ENCODE results near the gene SLC36A3.
"Not testable (repeated sequence)": the region's sequence is repeated elsewhere in the genome, so short reads cannot be mapped to it uniquely, and the experiment has no call there.

SLC36A3 gene

GRCh38 chr5:151258816-151259215, 44.8 kb downstream of the SLC36A3 start:
- DNase-seq: no peak

GRCh38 chr5:151258201-151258611, 45.4 kb downstream of the SLC36A3 start:
- no peak for DNase-seq

- no peak for DNase-seq
Measured at GRCh38 chr5:151257731-151258181, 45.8 kb downstream of the SLC36A3 start.

DNA sequence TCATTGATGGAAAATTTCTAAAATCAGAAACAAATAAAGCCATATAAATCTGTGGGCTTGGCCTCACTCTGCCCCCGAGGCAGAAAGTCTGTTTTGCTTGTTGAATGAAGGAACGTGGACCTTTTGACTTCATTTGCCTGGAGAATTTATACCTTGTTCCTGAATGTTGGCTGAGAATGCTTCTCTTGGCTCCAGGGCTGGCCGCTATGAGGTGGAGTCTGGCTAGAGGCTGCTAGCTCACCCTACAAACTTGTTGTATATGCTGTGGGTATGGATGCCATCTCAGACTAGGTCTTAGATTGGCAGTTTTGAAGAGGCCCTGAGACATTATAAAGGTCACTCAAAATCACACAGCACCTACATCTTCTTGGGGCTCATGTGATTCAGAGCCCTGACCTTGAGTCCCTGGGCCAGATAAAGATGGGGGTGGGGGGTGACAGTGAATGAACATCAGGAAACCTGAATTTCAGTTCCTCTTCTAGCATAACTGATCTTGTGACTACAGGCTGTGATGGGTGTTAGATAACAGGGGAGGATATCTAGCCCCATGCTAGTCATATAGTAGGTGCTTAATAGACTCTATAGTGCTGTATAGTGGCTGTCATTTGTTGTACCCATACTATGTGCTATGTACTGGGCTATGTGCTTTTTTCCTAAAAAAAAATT, 47.8 kb downstream of the SLC36A3 start:
- DNase-seq: no peak

DNA sequence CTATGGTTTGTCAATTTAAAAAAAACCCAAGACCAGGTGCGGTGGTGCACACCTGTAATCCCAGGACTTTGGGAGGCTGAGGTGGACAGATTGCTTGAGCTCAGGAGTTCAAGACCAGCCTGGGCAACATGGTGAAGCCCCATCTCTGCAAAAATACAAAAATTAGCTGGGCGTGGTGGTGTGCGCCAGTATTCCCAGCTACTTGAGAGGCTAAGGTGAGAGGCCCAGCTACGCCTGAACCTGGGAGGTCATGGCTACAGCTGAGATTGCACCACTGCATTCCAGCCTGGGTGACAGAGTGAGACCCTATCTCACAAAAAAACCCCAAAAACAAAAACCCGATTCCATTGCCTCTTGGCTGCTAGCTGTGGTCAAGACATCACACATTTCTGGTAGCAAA, 48.6 kb downstream of the SLC36A3 start:
- not testable (repeated sequence) for DNase-seq

DNA sequence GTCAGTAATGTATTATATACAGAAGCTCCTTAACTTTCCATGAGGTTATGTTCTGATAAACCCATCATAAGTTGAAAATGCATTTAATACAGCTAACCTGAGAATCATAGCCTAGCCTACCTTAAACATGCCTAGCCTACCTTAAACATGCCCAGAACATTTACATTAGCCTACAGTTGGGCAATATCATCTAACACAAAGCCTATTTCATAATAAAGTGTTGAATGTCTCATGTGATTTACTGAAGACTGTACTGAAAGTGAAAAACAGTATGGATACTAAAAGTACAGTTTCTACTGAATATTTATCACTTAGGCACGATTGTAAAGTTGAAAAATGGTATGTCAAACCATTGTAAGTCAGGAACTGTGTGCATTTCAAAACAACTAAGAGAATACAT, 49.0 kb downstream of the SLC36A3 start:
- no peak for DNase-seq

DNA sequence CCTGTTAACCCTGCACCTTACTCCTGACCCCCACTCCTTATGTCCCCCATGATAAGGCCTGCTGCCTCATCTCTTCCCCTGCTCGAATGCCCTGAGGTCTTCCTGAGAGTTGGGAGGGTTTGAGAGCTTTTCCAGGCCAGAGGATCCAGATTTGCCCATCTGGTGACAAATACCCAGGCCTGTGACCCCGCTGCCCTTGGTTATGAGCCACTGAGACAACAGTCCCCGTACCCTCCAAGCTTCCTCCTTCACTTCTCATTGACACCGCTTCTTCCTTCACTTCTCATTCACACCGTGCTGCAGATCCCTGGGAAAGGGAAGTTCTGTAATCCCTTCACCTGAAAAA, 50.0 kb downstream of the SLC36A3 start:
- no peak for DNase-seq

DNA sequence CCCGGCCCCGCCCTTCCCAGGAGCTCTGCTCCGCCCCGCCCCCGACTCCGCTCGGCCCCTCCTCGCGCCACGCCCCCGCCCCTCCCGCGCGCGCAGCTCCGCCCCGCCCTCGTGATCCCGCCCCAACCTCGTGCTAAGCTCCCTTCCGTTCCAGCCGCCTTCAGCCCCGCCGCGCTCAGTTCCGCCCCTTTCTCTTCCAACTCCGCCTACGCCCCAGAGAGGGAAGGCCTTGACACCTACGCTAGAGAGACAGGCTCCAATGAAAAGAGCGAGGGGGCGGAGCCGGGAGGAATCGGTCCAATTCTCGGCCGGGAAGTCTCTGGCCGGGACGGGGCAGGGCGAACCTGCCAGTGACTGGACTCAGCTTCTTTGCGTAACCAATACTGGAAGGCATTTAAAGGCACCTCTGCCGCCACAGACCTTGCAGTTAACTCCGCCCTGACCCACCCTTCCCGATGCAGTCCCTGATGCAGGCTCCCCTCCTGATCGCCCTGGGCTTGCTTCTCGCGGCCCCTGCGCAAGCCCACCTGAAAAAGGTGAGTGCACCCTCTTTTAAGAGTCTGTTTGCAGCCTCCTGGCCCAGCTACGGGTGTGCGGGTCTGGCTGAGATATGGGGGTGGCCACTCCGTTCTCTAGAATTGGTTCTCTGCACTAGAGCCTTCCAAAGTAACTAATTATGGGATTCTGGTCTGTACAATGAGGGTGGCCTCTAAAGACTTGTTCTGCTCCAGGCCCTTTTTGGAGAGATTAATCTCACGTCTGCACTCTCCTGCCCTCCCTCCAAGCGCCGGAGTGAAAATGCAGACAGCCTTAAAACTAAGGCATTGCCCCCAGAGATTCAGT, 50.6 kb downstream of the SLC36A3 start, which contains the start of gene GM2A:
Gene GM2A, plus strand, starts transcription at position 424 of the 843 bp plus-strand sequence. Its CDS starts 32 bp downstream, at position 456.
- peak; percentile 99 for DNase-seq

DNA sequence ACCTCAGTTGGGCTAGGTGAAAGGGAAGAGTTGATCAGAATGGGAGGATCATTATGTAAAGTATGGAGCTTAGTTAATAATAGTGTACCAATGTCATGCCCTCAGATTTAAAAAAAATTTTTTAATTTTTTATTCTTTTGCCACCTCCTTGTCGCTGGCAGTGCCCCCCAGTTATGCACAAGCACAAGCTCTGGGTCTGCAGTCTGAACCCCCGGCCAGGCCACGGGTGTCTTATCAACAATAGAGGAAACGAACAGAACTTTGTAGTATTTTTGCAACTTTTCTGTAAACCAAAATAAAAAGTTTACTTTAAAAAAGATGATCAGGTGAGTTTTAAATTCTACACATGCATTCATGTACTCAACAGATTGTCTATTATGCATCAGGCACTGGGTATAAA, 51.9 kb downstream of the SLC36A3 start:
- DNase-seq: no peak

GRCh38 chr5:151251001-151251551, 52.5 kb downstream of the SLC36A3 start:
- DNase-seq: peak; percentile 67

DNA sequence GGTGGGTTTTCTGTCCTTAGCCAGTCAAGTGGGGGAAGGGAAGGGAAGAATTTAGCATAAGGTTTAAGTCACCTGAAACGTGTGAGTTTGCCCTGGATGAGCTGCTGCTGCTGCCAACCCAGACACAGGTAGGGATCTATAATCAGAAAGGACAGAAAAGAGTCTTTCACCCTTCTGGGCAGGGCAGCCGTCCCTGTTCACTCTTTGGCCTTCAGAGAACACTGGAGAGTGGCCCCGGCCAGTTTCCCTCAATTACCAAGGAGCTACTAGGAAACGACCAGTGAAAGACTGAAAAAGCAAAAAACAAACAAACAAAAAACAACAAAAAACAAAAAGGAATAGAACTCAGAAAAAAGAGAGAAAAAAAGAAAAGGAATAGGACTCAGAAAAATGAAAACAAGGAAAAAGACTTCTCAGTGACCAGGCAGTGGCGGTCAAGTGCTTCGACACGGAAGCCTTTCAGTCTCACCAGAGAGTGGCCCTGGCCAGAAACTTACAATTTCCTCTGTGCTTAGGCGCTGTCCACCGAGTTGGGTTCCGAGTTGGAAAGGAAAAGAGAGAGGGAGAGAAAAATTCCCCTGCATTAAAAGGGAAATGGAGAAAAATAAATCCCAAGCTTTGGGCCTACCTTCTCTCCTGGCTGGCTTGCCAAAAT, 53.1 kb downstream of the SLC36A3 start:
- no peak for DNase-seq

DNA sequence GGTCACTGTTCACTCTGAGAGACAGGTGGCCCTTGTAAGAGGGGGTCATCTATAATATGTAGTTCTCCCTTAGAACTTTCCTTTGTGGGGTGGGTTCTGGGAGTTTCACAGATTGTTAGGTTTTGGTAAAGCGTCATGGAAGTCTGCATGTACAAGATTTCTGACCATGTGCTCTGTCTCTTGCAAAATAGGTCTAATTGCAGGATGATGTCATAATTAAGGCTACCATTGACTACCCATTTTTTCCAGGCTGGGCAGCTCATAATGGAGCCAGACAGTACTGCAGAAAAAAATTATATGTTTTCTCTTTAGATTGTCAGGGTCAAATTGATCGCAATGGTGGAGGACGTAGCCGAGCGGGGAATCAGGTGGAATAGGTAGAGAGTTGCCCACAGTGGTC, 54.3 kb downstream of the SLC36A3 start:
- no peak for DNase-seq

GRCh38 chr5:151248651-151249050, 54.9 kb downstream of the SLC36A3 start:
- DNase-seq: no peak

DNA sequence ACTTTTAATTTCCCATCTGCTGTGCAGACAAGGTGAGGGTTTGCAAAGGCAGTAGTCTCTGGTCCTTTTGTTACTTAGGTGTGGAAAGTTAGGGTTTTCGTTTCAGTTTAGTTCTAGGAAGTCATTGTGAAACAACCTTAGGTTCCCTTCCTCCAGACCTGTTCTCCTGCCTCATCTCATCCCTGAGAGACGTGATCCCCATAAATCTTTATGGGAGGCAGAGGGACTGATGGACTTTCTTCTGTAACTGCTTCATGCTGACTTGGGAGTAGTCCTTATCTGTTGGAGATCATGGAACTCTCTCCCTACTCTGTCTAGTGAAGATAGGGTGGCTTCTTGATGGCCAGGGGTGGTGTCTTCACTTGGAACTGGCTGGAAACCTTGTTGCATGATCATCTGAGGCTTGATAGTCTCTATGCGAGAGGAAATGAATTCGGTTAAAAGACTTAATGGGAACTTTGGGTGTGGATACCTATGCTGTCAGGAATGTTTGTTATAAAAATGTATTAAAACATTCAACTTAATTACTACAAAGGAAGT, 57.8 kb downstream of the SLC36A3 start:
- no peak for DNase-seq

DNA sequence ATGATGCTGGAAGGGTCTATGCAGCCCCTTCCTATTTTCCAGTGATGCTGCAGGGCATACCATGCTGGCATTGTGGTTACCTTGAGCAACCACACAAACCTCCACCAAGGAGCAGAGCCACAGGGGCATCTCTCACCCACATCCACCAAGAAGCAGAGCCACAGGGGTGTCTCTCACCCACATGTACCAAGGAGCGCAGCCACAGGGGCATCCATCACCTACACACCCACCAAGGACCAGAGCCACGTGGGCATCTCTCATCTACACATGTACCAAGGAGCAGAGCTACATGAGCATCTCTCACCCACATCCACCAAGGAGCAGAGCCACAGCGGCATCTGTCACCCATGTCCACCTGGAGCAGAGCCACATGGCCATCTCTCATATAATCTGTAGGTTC, 59.4 kb downstream of the SLC36A3 start:
- no peak for DNase-seq

DNA sequence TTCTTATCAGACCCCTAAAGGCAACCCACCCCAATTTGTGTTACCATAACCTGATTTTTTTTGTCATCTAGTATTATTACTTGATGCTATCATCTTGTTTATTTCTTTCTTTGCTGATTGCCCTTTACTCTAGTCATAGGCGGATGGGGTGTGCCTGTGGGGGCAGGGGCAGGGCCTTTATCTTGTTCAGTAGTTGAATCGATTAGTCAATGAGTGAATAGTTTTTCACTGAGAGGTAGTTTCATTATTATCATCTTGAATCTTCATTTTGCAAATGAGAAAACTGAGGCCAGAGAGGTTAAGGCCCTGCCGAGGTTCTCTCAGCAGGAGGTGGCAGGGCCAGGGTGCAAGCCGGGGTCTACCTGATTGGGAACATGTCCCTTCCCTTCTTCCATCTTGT, 60.0 kb downstream of the SLC36A3 start:
- DNase-seq: no peak

DNA sequence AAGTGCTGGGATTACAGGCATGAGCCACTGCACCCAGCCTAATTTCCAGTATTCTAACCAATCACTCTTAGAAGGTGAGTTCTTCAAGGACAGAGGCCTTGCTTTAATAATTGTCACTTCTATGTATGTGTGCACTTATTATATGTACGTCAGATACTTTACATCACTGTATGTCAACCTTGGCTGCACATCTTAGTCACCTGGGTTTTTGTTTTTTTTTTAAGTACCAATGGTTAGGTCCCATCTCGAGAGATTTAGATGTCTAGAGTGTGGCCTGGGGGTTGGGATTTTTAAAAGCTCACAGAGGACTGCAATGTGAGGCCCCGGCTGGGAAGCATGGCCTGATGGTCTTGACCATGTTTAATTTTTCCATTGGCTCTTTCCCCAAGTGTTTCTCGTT, 60.4 kb downstream of the SLC36A3 start:
- no peak for DNase-seq

GRCh38 chr5:151240924-151241635, 62.5 kb downstream of the SLC36A3 start:
- DNase-seq: no peak

GRCh38 chr5:151240268-151240835, 63.2 kb downstream of the SLC36A3 start:
- not testable (repeated sequence) for DNase-seq

GRCh38 chr5:151239237-151239861, 64.2 kb downstream of the SLC36A3 start:
- peak; percentile 65 for DNase-seq

- no peak for DNase-seq
Measured at GRCh38 chr5:151238303-151238741, 65.2 kb downstream of the SLC36A3 start.

DNA sequence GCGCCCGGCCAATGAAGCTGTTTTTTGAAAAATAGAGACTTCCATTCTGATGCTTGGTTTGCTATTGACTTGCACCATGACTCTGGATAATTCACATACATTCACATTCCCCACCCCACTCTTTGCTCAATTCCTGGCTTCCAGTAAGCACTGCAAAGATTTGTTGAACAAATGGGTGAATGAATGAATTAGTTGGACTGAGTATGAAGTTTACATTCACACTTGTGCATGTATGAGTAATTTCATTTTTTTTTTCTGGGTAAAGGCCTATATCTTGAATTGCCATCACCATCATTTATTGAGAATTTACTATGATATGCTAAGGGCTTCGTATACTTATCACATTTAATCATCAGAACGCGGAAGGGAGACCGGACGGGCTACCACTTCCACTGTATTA, 65.9 kb downstream of the SLC36A3 start:
- no peak for DNase-seq
